ENCODE data around the gene ZNF524.
A peak's percentile ranks its signal among the peaks of the same experiment; 100 is the strongest.

ZNF524 gene

GRCh38 chr19:55644191-55644833, 44.2 kb downstream of the ZNF524 start:
- Mint-ChIP-seq H3K4me1 (ENCODE audit: low read depth) (peaks cover 31% of the 10 kb centered on the region), H3K27ac (peak overlapping the region; percentile 93), H3K36me3 (ENCODE audit: low read depth) (peaks cover 9% of the 10 kb centered on the region), H3K9me3 (no peaks in the 10 kb centered on the region), H3K27me3 (ENCODE audit: low read depth) (no peaks in the 10 kb centered on the region), H3K4me3 (peak overlapping the region; percentile 96)

DNA sequence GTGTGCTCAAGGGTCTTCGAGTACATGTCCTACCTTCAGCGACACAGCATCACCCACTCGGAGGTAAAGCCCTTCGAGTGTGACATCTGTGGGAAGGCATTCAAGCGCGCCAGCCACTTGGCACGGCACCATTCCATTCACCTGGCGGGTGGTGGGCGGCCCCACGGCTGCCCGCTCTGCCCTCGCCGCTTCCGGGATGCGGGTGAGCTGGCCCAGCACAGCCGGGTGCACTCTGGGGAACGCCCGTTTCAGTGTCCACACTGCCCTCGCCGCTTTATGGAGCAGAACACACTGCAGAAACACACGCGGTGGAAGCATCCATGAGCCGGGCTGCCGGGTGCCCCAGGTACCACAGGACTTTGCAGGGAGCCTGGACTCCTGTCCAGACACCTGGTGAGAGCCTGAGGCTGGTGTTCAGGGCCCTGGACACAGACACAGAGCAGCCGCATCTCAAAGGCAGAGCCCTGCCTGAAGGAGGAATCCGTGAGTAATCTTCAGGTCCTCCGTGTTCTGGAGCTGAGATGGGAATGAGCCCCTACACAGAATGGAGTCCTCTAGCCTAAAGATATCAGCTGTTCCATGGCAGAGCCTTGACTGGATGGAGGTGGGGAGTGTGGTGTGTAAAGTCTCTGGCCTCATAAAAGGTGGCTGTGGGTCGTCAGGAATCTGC, 44.9 kb downstream of the ZNF524 start:
- H3K36me3 Mint-ChIP-seq (ENCODE audit: low read depth) = peaks cover 12% of the 10 kb centered on the region
- H3K27ac Mint-ChIP-seq = no peak overlapping the region
- no peaks in the 10 kb centered on the region for H3K27me3 Mint-ChIP-seq (ENCODE audit: low read depth)

DNA sequence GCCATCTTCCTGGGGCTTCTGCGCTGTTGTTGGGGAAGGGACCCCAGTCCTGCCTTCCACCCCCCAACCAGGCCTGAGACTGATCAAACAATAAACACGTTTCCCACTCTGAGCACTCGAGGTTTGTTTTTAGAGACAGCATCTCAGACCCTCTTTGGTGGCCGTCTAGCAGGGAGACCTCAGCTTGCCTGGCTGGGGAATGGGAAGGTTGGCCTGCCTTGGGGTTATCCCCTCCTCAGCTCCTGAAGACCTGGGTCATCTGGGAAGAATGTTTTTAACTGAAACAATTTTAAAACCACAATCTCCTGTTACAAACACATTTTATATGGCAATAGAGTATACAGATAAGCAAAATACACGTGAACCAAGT, 45.4 kb downstream of the ZNF524 start:
- Mint-ChIP-seq H3K4me1 (ENCODE audit: low read depth) (peaks cover 31% of the 10 kb centered on the region), H3K36me3 (ENCODE audit: low read depth) (peaks cover 12% of the 10 kb centered on the region), H3K27ac (peak overlapping the region; percentile 36), H3K9me3 (no peaks in the 10 kb centered on the region), H3K4me3 (peak overlapping the region; percentile 40), H3K27me3 (ENCODE audit: low read depth) (no peaks in the 10 kb centered on the region)

More for the DNA sequence above, 44.9 kb downstream of the ZNF524 start:
- Mint-ChIP-seq H3K9me3 (no peaks in the 10 kb centered on the region), H3K4me1 (ENCODE audit: low read depth) (peaks cover 35% of the 10 kb centered on the region), H3K4me3 (peak overlapping the region; percentile 96)

DNA sequence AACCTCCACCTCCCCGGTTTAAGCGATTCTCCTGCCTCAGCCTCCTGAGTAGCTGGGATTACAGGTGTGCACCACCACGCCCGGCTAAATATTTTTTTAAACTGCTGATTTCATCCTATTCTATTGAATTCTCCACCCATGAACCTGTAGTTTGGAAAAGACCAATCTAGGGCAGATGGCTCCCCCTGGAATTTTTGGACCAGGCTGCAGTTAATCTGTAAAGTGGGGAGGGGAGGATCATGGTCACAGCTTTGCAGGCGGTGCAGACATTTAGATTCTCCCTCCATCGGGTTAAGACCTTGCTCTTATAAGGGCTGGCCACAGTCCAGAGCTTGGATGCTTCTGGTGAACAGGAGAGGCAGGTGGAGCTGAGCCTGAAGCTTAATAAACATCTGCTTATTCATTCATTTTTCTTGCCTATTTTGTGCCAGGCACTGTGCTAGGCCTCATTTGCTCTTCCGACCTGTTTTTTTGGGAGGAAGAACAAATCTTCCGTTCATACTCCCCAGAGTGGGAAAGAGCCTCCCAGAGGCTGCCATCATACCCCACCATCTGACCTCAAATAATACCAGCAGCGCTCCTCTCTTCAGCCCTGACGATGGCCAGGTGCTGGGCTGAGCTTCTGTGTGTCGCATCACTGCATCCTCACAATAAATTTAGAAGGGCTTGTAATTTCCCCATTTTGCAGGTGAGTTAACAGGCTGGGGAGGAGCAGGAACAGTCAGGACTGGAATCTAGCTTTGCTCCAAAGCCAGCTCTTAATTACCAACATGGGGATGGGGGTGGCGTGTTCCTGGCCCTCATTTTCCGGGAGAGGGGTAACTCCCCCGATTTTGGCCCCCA, 47.0 kb downstream of the ZNF524 start:
- Mint-ChIP-seq H3K27me3 (ENCODE audit: low read depth) (no peaks in the 10 kb centered on the region), H3K9me3 (no peaks in the 10 kb centered on the region), H3K4me3 (peak overlapping the region; percentile 79), H3K36me3 (ENCODE audit: low read depth) (peaks cover 16% of the 10 kb centered on the region), H3K4me1 (ENCODE audit: low read depth) (peaks cover 26% of the 10 kb centered on the region), H3K27ac (peak overlapping the region; percentile 31)

DNA sequence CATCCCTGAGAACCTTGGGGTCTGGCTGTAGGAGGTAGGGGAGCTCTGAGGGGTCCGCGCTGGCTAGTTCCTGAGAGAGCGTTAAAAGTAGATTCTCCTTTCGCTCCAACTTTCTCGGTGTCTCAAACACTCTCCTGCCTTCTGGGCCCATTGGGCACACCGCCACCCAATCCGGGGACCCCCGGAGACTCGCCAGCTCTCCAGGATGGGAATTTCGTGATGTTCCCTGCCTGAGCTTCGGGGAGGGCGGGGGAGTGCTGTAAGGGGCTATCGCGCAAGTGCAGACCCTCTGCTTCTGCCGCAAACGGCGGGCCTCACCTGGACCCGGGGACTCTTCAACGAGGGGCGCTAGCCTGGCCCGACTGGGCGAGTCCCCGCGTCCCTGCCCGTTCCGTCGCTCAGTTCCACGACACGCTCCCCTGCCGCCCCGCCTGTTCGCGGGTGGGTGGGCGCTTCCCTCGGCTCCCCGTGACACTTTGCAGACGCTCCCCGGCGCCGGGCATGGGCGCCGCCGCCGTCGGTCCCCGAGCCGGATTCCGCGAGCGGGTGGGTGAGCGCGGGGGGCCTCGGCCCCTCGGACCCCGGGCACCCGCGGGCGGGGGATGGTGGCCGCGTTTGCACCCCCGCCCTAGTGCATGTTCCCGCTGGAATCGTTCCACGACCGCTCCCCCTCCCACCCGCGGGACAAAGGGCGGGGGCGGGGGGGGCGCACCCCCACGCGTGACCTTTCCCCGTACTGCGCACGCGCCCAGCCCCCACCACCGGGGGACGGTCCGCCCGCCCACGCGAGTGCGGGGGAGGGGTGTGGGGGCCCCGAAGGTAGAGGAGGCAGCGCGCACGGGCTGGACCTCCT, 47.9 kb downstream of the ZNF524 start, which contains the start of gene CCDC106:
CCDC106 (plus strand) TSS at position 481 of the 853 bp plus-strand sequence. CDS start 835 bp downstream, outside the sequence.
- peaks cover 23% of the 10 kb centered on the region for H3K4me1 Mint-ChIP-seq (ENCODE audit: low read depth)
- peak within 1 kb of the TSS; percentile 65 for H3K27ac Mint-ChIP-seq
- H3K9me3 Mint-ChIP-seq = no peaks in the 10 kb centered on the region
- peaks cover 17% of the 10 kb centered on the region for H3K36me3 Mint-ChIP-seq (ENCODE audit: low read depth)
- H3K4me3 Mint-ChIP-seq = peak within 1 kb of the TSS; percentile 79
- H3K27me3 Mint-ChIP-seq (ENCODE audit: low read depth) = no peaks in the 10 kb centered on the region

DNA sequence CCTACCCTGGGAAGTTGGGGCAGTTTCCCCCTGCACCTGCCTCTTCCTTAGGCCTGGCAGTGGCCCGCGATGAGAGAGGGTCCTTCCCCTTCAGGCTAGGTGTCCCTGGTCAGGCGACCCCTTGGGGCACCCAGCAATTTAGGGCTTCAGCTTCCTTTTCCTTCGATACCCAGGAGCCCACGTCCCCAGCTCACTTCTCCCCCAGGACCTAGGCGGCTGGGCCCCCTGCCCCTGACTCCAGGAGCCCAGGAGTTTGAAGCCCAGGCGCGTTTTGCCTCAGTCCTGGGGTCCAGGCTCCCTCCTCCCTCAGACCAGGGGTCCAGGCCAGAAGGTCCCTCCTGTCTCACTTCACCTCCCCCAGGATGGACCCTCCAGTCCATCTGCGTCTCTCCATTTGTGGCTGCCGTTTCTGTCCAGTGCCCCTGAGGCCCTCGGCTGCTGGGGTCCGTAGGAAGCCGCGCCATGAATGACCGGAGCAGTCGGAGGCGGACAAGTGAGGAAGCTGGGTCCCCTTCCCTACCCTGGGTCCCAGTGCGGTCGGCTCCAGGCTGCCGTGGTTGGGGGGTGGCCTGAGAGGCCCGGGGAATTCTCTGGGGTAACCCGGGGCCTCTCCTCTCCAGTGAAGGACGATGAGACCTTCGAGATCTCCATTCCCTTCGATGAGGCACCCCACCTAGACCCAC, 48.6 kb downstream of the ZNF524 start:
- Mint-ChIP-seq H3K9me3 (no peaks in the 10 kb centered on the region), H3K4me1 (ENCODE audit: low read depth) (peaks cover 18% of the 10 kb centered on the region), H3K27me3 (ENCODE audit: low read depth) (no peaks in the 10 kb centered on the region), H3K4me3 (peak overlapping the region; percentile 76), H3K27ac (peak overlapping the region; percentile 62), H3K36me3 (ENCODE audit: low read depth) (peaks cover 17% of the 10 kb centered on the region)

- Mint-ChIP-seq H3K36me3 (ENCODE audit: low read depth) (peaks cover 17% of the 10 kb centered on the region), H3K4me1 (ENCODE audit: low read depth) (peaks cover 14% of the 10 kb centered on the region), H3K27ac (peak overlapping the region; percentile 34), H3K4me3 (peak overlapping the region; percentile 73), H3K27me3 (ENCODE audit: low read depth) (no peaks in the 10 kb centered on the region), H3K9me3 (no peaks in the 10 kb centered on the region)
Observed at GRCh38 chr19:55649268-55650125, 49.4 kb downstream of the ZNF524 start.

GRCh38 chr19:55650126-55650557, 50.1 kb downstream of the ZNF524 start:
- H3K27me3 Mint-ChIP-seq (ENCODE audit: low read depth) = no peaks in the 10 kb centered on the region
- H3K9me3 Mint-ChIP-seq = no peaks in the 10 kb centered on the region
- peaks cover 14% of the 10 kb centered on the region for H3K4me1 Mint-ChIP-seq (ENCODE audit: low read depth)
- peaks cover 17% of the 10 kb centered on the region for H3K36me3 Mint-ChIP-seq (ENCODE audit: low read depth)
- peak overlapping the region; percentile 34 for H3K27ac Mint-ChIP-seq
- peak overlapping the region; percentile 61 for H3K4me3 Mint-ChIP-seq

- H3K4me3 Mint-ChIP-seq = peak overlapping the region; percentile 61
- H3K4me1 Mint-ChIP-seq (ENCODE audit: low read depth) = peaks cover 12% of the 10 kb centered on the region
- no peak overlapping the region for H3K27ac Mint-ChIP-seq
- peaks cover 16% of the 10 kb centered on the region for H3K36me3 Mint-ChIP-seq (ENCODE audit: low read depth)
- no peaks in the 10 kb centered on the region for H3K9me3 Mint-ChIP-seq
- H3K27me3 Mint-ChIP-seq (ENCODE audit: low read depth) = no peaks in the 10 kb centered on the region
Observed at GRCh38 chr19:55650602-55651230, 50.6 kb downstream of the ZNF524 start.

- H3K4me1 Mint-ChIP-seq (ENCODE audit: low read depth) = peaks cover 16% of the 10 kb centered on the region
- no peak overlapping the region for H3K27ac Mint-ChIP-seq
- no peak overlapping the region for H3K4me3 Mint-ChIP-seq
Observed at GRCh38 chr19:55651236-55651635, 51.1 kb downstream of the ZNF524 start.

DNA sequence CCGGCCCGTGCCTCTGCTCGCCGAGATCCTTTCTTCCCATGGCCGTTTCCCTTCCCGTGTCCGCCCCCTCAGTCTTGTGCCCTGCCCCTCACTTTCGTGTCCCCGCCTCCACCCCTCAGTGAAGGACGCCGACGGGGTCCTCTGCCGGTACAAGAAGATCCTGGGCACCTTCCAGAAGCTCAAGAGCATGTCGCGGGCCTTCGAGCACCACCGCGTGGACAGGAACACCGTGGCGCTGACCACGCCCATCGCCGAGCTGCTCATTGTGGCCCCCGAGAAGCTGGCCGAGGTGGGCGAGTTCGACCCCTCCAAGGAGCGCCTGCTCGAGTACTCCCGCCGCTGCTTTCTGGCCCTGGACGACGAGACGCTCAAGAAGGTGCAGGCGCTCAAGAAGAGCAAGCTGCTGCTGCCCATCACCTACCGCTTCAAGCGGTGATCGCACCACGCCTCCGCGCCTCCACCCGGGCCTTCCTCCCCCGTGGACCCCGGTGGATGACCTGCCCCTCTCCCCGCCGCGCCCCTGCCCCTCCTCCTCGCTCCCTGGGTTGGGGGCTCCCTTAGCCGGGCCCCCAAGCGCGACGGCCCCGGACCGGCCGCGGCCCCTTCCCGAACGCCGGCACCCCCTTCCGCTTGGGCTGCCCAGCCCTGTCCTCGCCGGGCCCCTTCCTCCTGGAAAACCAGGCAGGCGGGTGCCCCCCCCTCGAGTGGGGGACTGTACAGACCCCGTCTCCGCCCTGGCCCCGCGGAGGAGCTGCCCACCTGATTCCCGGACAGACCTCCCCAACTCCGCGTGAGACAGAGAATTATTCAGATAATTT, 52.4 kb downstream of the ZNF524 start:
- Mint-ChIP-seq H3K27me3 (ENCODE audit: low read depth) (no peaks in the 10 kb centered on the region), H3K27ac (peak overlapping the region; percentile 39), H3K9me3 (no peaks in the 10 kb centered on the region), H3K4me1 (ENCODE audit: low read depth) (peaks cover 20% of the 10 kb centered on the region), H3K36me3 (ENCODE audit: low read depth) (peaks cover 20% of the 10 kb centered on the region), H3K4me3 (no peak overlapping the region)

More at GRCh38 chr19:55651236-55651635, 51.1 kb downstream of the ZNF524 start:
- H3K36me3 Mint-ChIP-seq (ENCODE audit: low read depth) = peaks cover 21% of the 10 kb centered on the region
- no peaks in the 10 kb centered on the region for H3K9me3 Mint-ChIP-seq
- no peaks in the 10 kb centered on the region for H3K27me3 Mint-ChIP-seq (ENCODE audit: low read depth)
